Thoracic aorta (tissue), 2 donors: ENCODE results near the gene SRL. TPM values are rescaled to one million over a fixed set of nuclear protein-coding genes. Genes with fewer than 3 reads are reported as not detected.

ENCODE experiments used
- ATAC-seq: fragments of 150-250 bp; one replicate; pipeline ENCODE4 v1.8.0; 2017; ENCODE audit warnings: low read depth; ENCODE audit not compliant: insufficient number of reproducible peaks, low FRiP score
- DNase-seq: peaks from one replicate; pipeline ENCODE4 v3.0.0-alpha.2; 2020; ENCODE audit warnings: low spot score
- H3K27ac ChIP-seq, 2 donors: fragments of 200-600 bp; sonication (generic); 1 replicate in 1 of 2; 2 replicates in 1 of 2; pipeline ENCODE4 v1.5.1; 2016; ENCODE audit warnings: mild to moderate bottlenecking in 2 of 2, moderate library complexity in 2 of 2
- H3K27me3 ChIP-seq: fragments of 200-600 bp; sonication (generic); replicated peaks from 2 replicates; pipeline ENCODE4 v1.6.0; 2016; ENCODE audit warnings: mild to moderate bottlenecking; ENCODE audit not compliant: insufficient read depth
- H3K36me3 ChIP-seq: fragments of 200-600 bp; sonication (generic); one replicate; pipeline ENCODE4 v1.5.1; 2016
- H3K4me1 ChIP-seq, 2 donors: fragments of 200-600 bp; sonication (generic); 1 replicate in 1 of 2; 2 replicates in 1 of 2; pipeline versions ENCODE4 v1.5.1 to v1.6.0; 2016; ENCODE audit warnings: low read depth in 2 of 2, mild to moderate bottlenecking in 1 of 2; ENCODE audit not compliant: control insufficient read depth in 1 of 2
- H3K4me3 ChIP-seq: fragments of 200-600 bp; sonication (generic); 2 replicates; pipeline ENCODE4 v1.5.1; 2016; ENCODE audit warnings: mild to moderate bottlenecking
- H3K9me3 ChIP-seq: fragments of 200-600 bp; sonication (generic); 2 replicates; pipeline ENCODE4 v1.5.1; 2016
- CTCF ChIP-seq: fragments of 200-600 bp; sonication (generic); IDR thresholded peaks from one replicate; pipeline ENCODE4 v1.5.1; 2019; ENCODE audit warnings: antibody characterized with exemption
- total RNA-seq, 2 donors: library from RNA; depleted of rRNA; stranded (reverse); fragments of >200 nt; gene quantifications; one replicate each; pipeline versions ENCODE4 v1.1.0 to v1.2.3, GENCODE V29; 2016

Gene SRL
- total RNA-seq, 2 donors from 2014 or later, result 0.68 to 1.1 TPM

GRCh38 chr16:4209666-4210065, 32.2 kb downstream of the SRL start:
- ATAC-seq (no peak), DNase-seq (no peak)
- Histone ChIP-seq H3K4me1 (peaks cover 17 to 38% of the 10 kb centered on the region in 2 donors), H3K27ac (no peak overlapping the region), H3K27me3 (no peaks in the 10 kb centered on the region), H3K9me3 (no peaks in the 10 kb centered on the region), H3K36me3 (no peaks in the 10 kb centered on the region), H3K4me3 (no peak overlapping the region)
- TF ChIP-seq CTCF, result no peak

- no peak for TF ChIP-seq CTCF
- Histone ChIP-seq H3K4me1 (peaks cover 6 to 25% of the 10 kb centered on the region in 2 donors), H3K4me3 (no peak overlapping the region), H3K27ac (no peak overlapping the region), H3K36me3 (no peaks in the 10 kb centered on the region), H3K9me3 (no peaks in the 10 kb centered on the region), H3K27me3 (no peaks in the 10 kb centered on the region)
- no peak for DNase-seq
- no peak for ATAC-seq
Observed at GRCh38 chr16:4208341-4208751, 33.5 kb downstream of the SRL start.

- H3K27me3 ChIP-seq, result no peaks in the 10 kb centered on the region
- TF ChIP-seq CTCF, result no peak
- DNase-seq, result no peak
- peaks cover 3 to 19% of the 10 kb centered on the region in 2 donors for H3K4me1 ChIP-seq
- H3K4me3 ChIP-seq, result no peak overlapping the region
- no peak overlapping the region for H3K27ac ChIP-seq
- no peak for ATAC-seq
- no peaks in the 10 kb centered on the region for H3K36me3 ChIP-seq
- H3K9me3 ChIP-seq, result no peaks in the 10 kb centered on the region
Observed at GRCh38 chr16:4207683-4208340, 34.1 kb downstream of the SRL start.

GRCh38 chr16:4207229-4207628, 34.7 kb downstream of the SRL start:
- DNase-seq, result no peak
- Histone ChIP-seq H3K27me3 (no peaks in the 10 kb centered on the region), H3K4me1 (peaks cover 2 to 14% of the 10 kb centered on the region in 2 donors), H3K36me3 (no peaks in the 10 kb centered on the region), H3K9me3 (no peaks in the 10 kb centered on the region), H3K4me3 (no peak overlapping the region), H3K27ac (no peak overlapping the region)
- no peak for ATAC-seq
- no peak for TF ChIP-seq CTCF

GRCh38 chr16:4206680-4207079, 35.2 kb downstream of the SRL start:
- Histone ChIP-seq H3K9me3 (no peaks in the 10 kb centered on the region), H3K4me1 (peaks cover 0 to 8% of the 10 kb centered on the region in 2 donors), H3K27ac (no peak overlapping the region), H3K36me3 (no peaks in the 10 kb centered on the region), H3K27me3 (no peaks in the 10 kb centered on the region), H3K4me3 (no peak overlapping the region)
- no peak for DNase-seq
- no peak for TF ChIP-seq CTCF
- no peak for ATAC-seq
